Measurements from ENCODE around the gene CLEC17A. TPM values are rescaled to one million over a fixed set of nuclear protein-coding genes. Genes with fewer than 3 reads are reported as not detected.

The CLEC17A gene
- total and polyA plus RNA-seq, 2 experiments from 2014 or later, result not detected

DNA sequence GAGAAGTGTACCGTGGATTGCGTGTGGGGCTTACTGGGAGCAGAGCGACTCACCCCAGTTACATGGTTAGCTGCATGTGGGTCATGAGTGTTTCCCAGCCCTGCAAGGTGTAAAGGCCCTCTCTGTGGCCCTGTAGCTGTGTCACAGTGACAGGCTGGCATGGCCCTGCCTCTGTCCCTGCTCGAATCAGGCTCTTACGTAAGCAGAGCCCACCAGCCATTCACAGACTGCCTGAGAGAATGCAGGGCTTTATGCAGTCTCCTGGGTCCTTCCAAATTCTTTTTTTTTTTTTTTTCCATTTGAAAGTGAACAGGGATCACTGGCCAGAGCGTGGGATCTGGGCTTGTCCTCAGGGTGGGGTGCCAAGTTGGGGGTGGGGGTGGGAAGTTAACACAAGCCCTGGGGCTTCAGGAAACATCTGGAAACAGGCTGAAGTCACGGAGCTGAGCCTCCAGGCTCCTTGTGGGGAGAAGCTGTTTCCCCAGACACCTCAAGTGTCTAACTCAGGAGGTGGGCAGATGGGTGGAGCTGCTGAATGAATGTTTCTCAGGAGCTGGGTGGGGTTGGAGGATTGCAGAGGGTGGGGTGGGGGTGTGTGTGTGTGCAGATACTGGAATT lies 40.1 kb upstream of the CLEC17A start:
- WGBS, 2 experiments (ENCODE audit: low coverage in 1 of 2, low lambda C conversion rate in 2 of 2, missing lambda C conversion rate in 2 of 2), result 49 to 56% methylated on average over 6 to 7 of the region's 7 CpGs
- Histone ChIP-seq H3F3A (ENCODE audit: insufficient read depth) (no peaks in the 10 kb centered on the region), H3K4me2 (ENCODE audit: unreplicated experiment) (no peak overlapping the region), H3K4me1 (ENCODE audit: insufficient read depth) (no peaks in the 10 kb centered on the region), H4K20me1 (ENCODE audit: insufficient read depth) (no peaks in the 10 kb centered on the region), H3K36me3 (ENCODE audit: low read depth) (no peaks in the 10 kb centered on the region), H3K27ac (peak overlapping the region; percentile 31; the same call in 1 of the 2 replicates), H2AFZ (no peak overlapping the region), H3K79me2 (ENCODE audit: insufficient read depth) (peaks cover 6% of the 10 kb centered on the region; the same call in 1 of the 2 replicates), H3K9ac (0 out of 2 replicates have a peak overlapping the region, but pooled peaks have one; percentile 7), H3K4me3 (no peak overlapping the region), H3K9me2 (ENCODE audit: insufficient read depth) (no peaks in the 10 kb centered on the region), H3K9me3 (ENCODE audit: low read depth) (no peaks in the 10 kb centered on the region), H3K27me3 (replicated peaks; ENCODE audit: insufficient read depth) (no peaks in the 10 kb centered on the region)
- DNase-seq, result peak; percentile 77
- no peak for TF ChIP-seq EZH2 (IDR thresholded peaks at IDR 0.05; ENCODE audit: insufficient read depth, poor library complexity, severe bottlenecking)
- TF ChIP-seq EZH2phosphoT487 (IDR thresholded peaks at IDR 0.05; ENCODE audit: insufficient read depth, low read depth), result no peak
- in situ Hi-C loops (cut with MboI), result no loop called here

DNA sequence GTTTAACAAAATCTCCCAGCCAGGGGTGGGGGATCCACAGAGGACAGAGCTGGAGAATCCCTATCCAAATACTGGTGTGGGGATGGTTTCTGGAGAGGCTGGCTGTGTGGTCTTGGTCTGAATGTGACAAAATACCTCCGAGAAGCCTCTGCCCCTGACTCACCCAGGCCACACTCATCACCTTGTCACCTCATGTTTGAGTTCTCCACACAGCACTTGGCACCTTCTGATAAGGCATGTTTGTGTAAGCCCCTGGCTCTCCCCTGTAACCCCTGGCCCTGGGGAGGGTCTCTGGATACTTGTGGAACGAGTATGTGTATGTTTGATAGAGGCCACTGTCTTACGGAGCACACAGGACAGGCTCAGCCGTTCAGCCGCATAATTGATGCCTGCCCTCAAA lies 38.8 kb upstream of the CLEC17A start:
- Histone ChIP-seq H3K9me2 (ENCODE audit: insufficient read depth) (no peaks in the 10 kb centered on the region), H3K4me3 (no peak overlapping the region), H3K79me2 (ENCODE audit: insufficient read depth) (peaks cover 6% of the 10 kb centered on the region; the same call in 1 of the 2 replicates), H2AFZ (no peak overlapping the region), H3K9me3 (ENCODE audit: low read depth) (no peaks in the 10 kb centered on the region), H3K27ac (no peak overlapping the region), H3F3A (ENCODE audit: insufficient read depth) (no peaks in the 10 kb centered on the region), H3K36me3 (ENCODE audit: low read depth) (no peaks in the 10 kb centered on the region), H3K4me2 (ENCODE audit: unreplicated experiment) (no peak overlapping the region), H3K9ac (no peak overlapping the region), H3K4me1 (ENCODE audit: insufficient read depth) (no peaks in the 10 kb centered on the region), H4K20me1 (ENCODE audit: insufficient read depth) (no peaks in the 10 kb centered on the region), H3K27me3 (replicated peaks; ENCODE audit: insufficient read depth) (no peaks in the 10 kb centered on the region)
- no peak for DNase-seq
- in situ Hi-C loops (cut with MboI), result no loop called here
- TF ChIP-seq EZH2phosphoT487 (IDR thresholded peaks at IDR 0.05; ENCODE audit: insufficient read depth, low read depth) (no peak), EZH2 (IDR thresholded peaks at IDR 0.05; ENCODE audit: insufficient read depth, poor library complexity, severe bottlenecking) (no peak)
- WGBS, 2 experiments (ENCODE audit: low coverage in 1 of 2, low lambda C conversion rate in 2 of 2, missing lambda C conversion rate in 2 of 2), result 83% methylated on average over 5 of the region's 5 CpGs

- no peak overlapping the region for H3K27ac ChIP-seq
- H3K9ac ChIP-seq, result no peak overlapping the region
- DNase-seq, result no peak
- H3K4me3 ChIP-seq, result no peak overlapping the region
- 91% methylated on average over 21 of the region's 21 CpGs for WGBS, 2 experiments (ENCODE audit: low coverage in 1 of 2, low lambda C conversion rate in 2 of 2, missing lambda C conversion rate in 2 of 2)
- in situ Hi-C loops (cut with MboI), result no loop called here
- no peaks in the 10 kb centered on the region for H3F3A ChIP-seq (ENCODE audit: insufficient read depth)
- no peaks in the 10 kb centered on the region for H3K4me1 ChIP-seq (ENCODE audit: insufficient read depth)
- H3K27me3 ChIP-seq (replicated peaks; ENCODE audit: insufficient read depth), result no peaks in the 10 kb centered on the region
- no peak overlapping the region for H2AFZ ChIP-seq
- H3K36me3 ChIP-seq (ENCODE audit: low read depth), result no peaks in the 10 kb centered on the region
- H4K20me1 ChIP-seq (ENCODE audit: insufficient read depth), result no peaks in the 10 kb centered on the region
- H3K9me3 ChIP-seq (ENCODE audit: low read depth), result no peaks in the 10 kb centered on the region
- no peak overlapping the region for H3K4me2 ChIP-seq (ENCODE audit: unreplicated experiment)
- no peaks in the 10 kb centered on the region for H3K9me2 ChIP-seq (ENCODE audit: insufficient read depth)
- no peak for TF ChIP-seq EZH2phosphoT487 (IDR thresholded peaks at IDR 0.05; ENCODE audit: insufficient read depth, low read depth)
- no peak for TF ChIP-seq EZH2 (IDR thresholded peaks at IDR 0.05; ENCODE audit: insufficient read depth, poor library complexity, severe bottlenecking)
- peaks cover 6% of the 10 kb centered on the region; the same call in 1 of the 2 replicates for H3K79me2 ChIP-seq (ENCODE audit: insufficient read depth)
Observed at GRCh38 chr19:14544977-14545715, 37.7 kb upstream of the CLEC17A start.

GRCh38 chr19:14545716-14546082 lies 37.2 kb upstream of the CLEC17A start:
- H3K27ac ChIP-seq, result no peak overlapping the region
- DNase-seq, result no peak
- H3K9me3 ChIP-seq (ENCODE audit: low read depth), result no peaks in the 10 kb centered on the region
- H3K9ac ChIP-seq, result no peak overlapping the region
- no peak overlapping the region for H3K4me3 ChIP-seq
- in situ Hi-C loops (cut with MboI), result no loop called here
- 86 to 91% methylated on average over 9 of the region's 9 CpGs for WGBS, 2 experiments (ENCODE audit: low coverage in 1 of 2, low lambda C conversion rate in 2 of 2, missing lambda C conversion rate in 2 of 2)
- no peaks in the 10 kb centered on the region for H3K9me2 ChIP-seq (ENCODE audit: insufficient read depth)
- no peak overlapping the region for H3K4me2 ChIP-seq (ENCODE audit: unreplicated experiment)
- no peaks in the 10 kb centered on the region for H4K20me1 ChIP-seq (ENCODE audit: insufficient read depth)
- no peaks in the 10 kb centered on the region for H3K4me1 ChIP-seq (ENCODE audit: insufficient read depth)
- no peak for TF ChIP-seq EZH2 (IDR thresholded peaks at IDR 0.05; ENCODE audit: insufficient read depth, poor library complexity, severe bottlenecking)
- TF ChIP-seq EZH2phosphoT487 (IDR thresholded peaks at IDR 0.05; ENCODE audit: insufficient read depth, low read depth), result no peak
- peaks cover 6% of the 10 kb centered on the region; the same call in 1 of the 2 replicates for H3K79me2 ChIP-seq (ENCODE audit: insufficient read depth)
- no peaks in the 10 kb centered on the region for H3K36me3 ChIP-seq (ENCODE audit: low read depth)
- H3K27me3 ChIP-seq (replicated peaks; ENCODE audit: insufficient read depth), result no peaks in the 10 kb centered on the region
- no peaks in the 10 kb centered on the region for H3F3A ChIP-seq (ENCODE audit: insufficient read depth)
- H2AFZ ChIP-seq, result no peak overlapping the region
